ENCODE measurements around the gene ESCO1. TPM values are rescaled to one million over a fixed set of nuclear protein-coding genes. Genes with fewer than 3 reads are reported as not detected.
"Not testable (repeated sequence)": the region's sequence is repeated elsewhere in the genome, so short reads cannot be mapped to it uniquely, and the experiment has no call there.

Gene ESCO1
- total RNA-seq, 1 experiment from 2014 or later: 36.7 TPM

DNA sequence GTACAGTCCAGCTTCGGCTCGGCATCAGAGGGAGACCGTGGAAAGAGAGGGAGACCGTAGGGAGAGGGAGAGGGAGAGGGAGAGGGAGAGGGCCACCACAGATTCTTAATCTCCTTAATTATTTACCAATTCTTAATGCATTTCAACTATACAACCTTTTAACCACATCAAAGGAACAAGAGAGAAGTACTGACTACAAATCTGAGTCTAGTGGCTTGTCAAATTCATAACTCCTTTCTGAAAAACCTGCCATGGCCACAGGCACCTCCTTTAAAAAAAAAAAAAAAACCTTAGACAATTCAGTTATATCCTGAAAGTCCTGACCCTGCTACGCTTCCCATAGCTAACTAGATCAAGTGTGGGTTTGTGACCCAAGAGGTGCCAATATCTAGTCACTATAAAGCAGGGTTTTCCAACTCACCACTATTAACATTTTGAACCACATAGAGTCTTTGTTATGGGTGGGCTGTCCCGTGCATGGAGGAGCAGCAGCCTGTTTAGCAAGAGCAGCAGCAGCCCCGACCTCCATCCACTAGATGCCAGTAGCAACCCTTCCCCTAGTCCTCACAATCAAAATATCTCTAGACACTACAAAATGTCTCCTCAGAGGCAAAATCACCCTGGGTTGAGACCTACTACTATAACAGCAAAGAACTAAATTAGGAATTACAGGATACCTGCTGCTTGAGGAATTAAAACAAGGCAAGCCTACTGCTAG, 6.8 kb downstream of the ESCO1 start:
- Mint-ChIP-seq H3K4me3 (no peak overlapping the region), H3K4me1 (peaks cover 1 to 2% of the 10 kb centered on the region in 2 experiments), H3K36me3 (ENCODE audit: insufficient read depth in 1 of 3, low read depth in 3 of 3) (peaks cover 32 to 44% (median 43%) of the 10 kb centered on the region in 3 experiments), H3K27ac (no peak overlapping the region), H3K9me3 (peaks cover 14 to 24% of the 10 kb centered on the region in 2 experiments; a peak in 4 of 5 replicates), H3K27me3 (ENCODE audit: low read depth) (no peaks in the 10 kb centered on the region)
- no peak overlapping the region for H3K4ac ChIP-seq (ENCODE audit: low read depth, low read length)
- peaks cover 19% of the 10 kb centered on the region; the same call in 1 of the 2 replicates for H3K79me2 ChIP-seq (ENCODE audit: insufficient read depth, low read length)
- H2BK12ac ChIP-seq (ENCODE audit: insufficient read length, low read depth, low read length): no peak overlapping the region
- H3K14ac ChIP-seq (ENCODE audit: insufficient read depth, low read length): no peak overlapping the region
- H3K9ac ChIP-seq (ENCODE audit: extremely low read depth, insufficient read length, low read length): no peak overlapping the region
- H3K23ac ChIP-seq (ENCODE audit: insufficient read length, low read depth, low read length): no peak overlapping the region
- TF ChIP-seq, protein P1, sequence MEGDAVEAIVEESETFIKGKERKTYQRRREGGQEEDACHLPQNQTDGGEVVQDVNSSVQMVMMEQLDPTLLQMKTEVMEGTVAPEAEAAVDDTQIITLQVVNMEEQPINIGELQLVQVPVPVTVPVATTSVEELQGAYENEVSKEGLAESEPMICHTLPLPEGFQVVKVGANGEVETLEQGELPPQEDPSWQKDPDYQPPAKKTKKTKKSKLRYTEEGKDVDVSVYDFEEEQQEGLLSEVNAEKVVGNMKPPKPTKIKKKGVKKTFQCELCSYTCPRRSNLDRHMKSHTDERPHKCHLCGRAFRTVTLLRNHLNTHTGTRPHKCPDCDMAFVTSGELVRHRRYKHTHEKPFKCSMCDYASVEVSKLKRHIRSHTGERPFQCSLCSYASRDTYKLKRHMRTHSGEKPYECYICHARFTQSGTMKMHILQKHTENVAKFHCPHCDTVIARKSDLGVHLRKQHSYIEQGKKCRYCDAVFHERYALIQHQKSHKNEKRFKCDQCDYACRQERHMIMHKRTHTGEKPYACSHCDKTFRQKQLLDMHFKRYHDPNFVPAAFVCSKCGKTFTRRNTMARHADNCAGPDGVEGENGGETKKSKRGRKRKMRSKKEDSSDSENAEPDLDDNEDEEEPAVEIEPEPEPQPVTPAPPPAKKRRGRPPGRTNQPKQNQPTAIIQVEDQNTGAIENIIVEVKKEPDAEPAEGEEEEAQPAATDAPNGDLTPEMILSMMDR (conservative IDR thresholded peaks at IDR 0.05): no peak
- no peaks in the 10 kb centered on the region for H3K79me1 ChIP-seq (ENCODE audit: insufficient read depth, low read depth, low read length, poor library complexity, severe bottlenecking)
- DNase-seq: no peak
- H3K27ac ChIP-seq (ENCODE audit: insufficient read length, low read depth, low read length): no peak overlapping the region
- H3K27me3 ChIP-seq (ENCODE audit: insufficient read depth, low read length): no peaks in the 10 kb centered on the region
- no peak overlapping the region for H2BK5ac ChIP-seq (ENCODE audit: insufficient read length, low read length)
- no peak overlapping the region for H2BK20ac ChIP-seq (ENCODE audit: low read depth, low read length, poor library complexity, severe bottlenecking)
- no peaks in the 10 kb centered on the region for H3K9me3 ChIP-seq (ENCODE audit: control insufficient read depth, low read depth, low read length)
- no peak overlapping the region for H2AFZ ChIP-seq (ENCODE audit: low read length)
- H4K91ac ChIP-seq (ENCODE audit: insufficient read length, low read depth, low read length): no peak overlapping the region
- no peak overlapping the region for H2BK120ac ChIP-seq (ENCODE audit: low read depth, low read length, poor library complexity, severe bottlenecking)
- H3K4me2 ChIP-seq (ENCODE audit: insufficient read depth, insufficient read length, low read length): no peak overlapping the region
- no peak overlapping the region for H4K8ac ChIP-seq (replicated peaks; ENCODE audit: insufficient read length, low read depth, low read length)
- no peaks in the 10 kb centered on the region for H3K23me2 ChIP-seq (ENCODE audit: insufficient read length, low read depth, low read length, poor library complexity, severe bottlenecking)
- no CpG with 5 or more reads among the region's 7 CpGs for WGBS (ENCODE audit: extremely low coverage, insufficient read length, low lambda C conversion rate)
- H3K56ac ChIP-seq (ENCODE audit: insufficient read length, low read depth, low read length): no peak overlapping the region
- H4K20me1 ChIP-seq (ENCODE audit: control insufficient read depth, insufficient read depth, insufficient read length): no peaks in the 10 kb centered on the region
- H3K18ac ChIP-seq (ENCODE audit: insufficient read length, low read depth, low read length): no peak overlapping the region
- no peak overlapping the region for H2BK15ac ChIP-seq (ENCODE audit: low read depth, low read length)
- no peak overlapping the region for H2AK5ac ChIP-seq (ENCODE audit: insufficient read length, low read length)
- no peak overlapping the region for H3T11ph ChIP-seq (ENCODE audit: low read length)
- H4K5ac ChIP-seq (ENCODE audit: insufficient read length, low read depth, low read length): no peak overlapping the region
- no peaks in the 10 kb centered on the region for H3K4me1 ChIP-seq (ENCODE audit: insufficient read depth, low read length)

DNA sequence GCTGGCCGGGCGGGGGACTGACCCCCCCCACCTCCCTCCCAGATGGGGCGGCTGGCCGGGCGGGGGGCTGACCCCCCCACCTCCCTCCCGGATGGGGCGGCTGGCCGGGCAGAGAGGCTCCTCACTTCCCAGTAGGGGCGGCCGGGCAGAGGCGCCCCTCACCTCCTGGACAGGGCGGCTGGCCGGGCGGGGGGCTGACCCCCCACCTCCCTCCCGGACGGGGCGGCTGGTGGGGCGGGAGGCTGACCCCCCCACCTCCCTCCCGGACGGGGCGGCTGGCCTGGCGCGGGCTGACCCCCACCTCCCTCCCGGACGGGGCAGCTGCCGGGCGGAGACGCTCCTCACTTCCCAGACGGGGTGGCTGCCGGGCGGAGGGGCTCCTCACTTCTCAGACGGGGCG, 8.1 kb downstream of the ESCO1 start:
- H3K27me3 ChIP-seq (ENCODE audit: insufficient read depth, low read length); H2BK12ac ChIP-seq (ENCODE audit: insufficient read length, low read depth, low read length); H3K4ac ChIP-seq (ENCODE audit: low read depth, low read length); H2BK20ac ChIP-seq (ENCODE audit: low read depth, low read length, poor library complexity, severe bottlenecking); H4K91ac ChIP-seq (ENCODE audit: insufficient read length, low read depth, low read length); H3K4me3 Mint-ChIP-seq; H4K5ac ChIP-seq (ENCODE audit: insufficient read length, low read depth, low read length); H3K56ac ChIP-seq (ENCODE audit: insufficient read length, low read depth, low read length); H3K4me1 ChIP-seq (ENCODE audit: insufficient read depth, low read length); H3K23ac ChIP-seq (ENCODE audit: insufficient read length, low read depth, low read length); H3K4me2 ChIP-seq (ENCODE audit: insufficient read depth, insufficient read length, low read length); H4K20me1 ChIP-seq (ENCODE audit: control insufficient read depth, insufficient read depth, insufficient read length); H4K8ac ChIP-seq (replicated peaks; ENCODE audit: insufficient read length, low read depth, low read length); H2BK5ac ChIP-seq (ENCODE audit: insufficient read length, low read length); DNase-seq; H3K27ac ChIP-seq (ENCODE audit: insufficient read length, low read depth, low read length); H3K27ac Mint-ChIP-seq; H2AK5ac ChIP-seq (ENCODE audit: insufficient read length, low read length); H2BK120ac ChIP-seq (ENCODE audit: low read depth, low read length, poor library complexity, severe bottlenecking); H3K14ac ChIP-seq (ENCODE audit: insufficient read depth, low read length); H2BK15ac ChIP-seq (ENCODE audit: low read depth, low read length); H3K23me2 ChIP-seq (ENCODE audit: insufficient read length, low read depth, low read length, poor library complexity, severe bottlenecking); H3T11ph ChIP-seq (ENCODE audit: low read length); H3K18ac ChIP-seq (ENCODE audit: insufficient read length, low read depth, low read length); H2AFZ ChIP-seq (ENCODE audit: low read length); H3K79me1 ChIP-seq (ENCODE audit: insufficient read depth, low read depth, low read length, poor library complexity, severe bottlenecking); H3K9me3 ChIP-seq (ENCODE audit: control insufficient read depth, low read depth, low read length); H3K4me1 Mint-ChIP-seq; H3K27me3 Mint-ChIP-seq (ENCODE audit: low read depth); H3K9ac ChIP-seq (ENCODE audit: extremely low read depth, insufficient read length, low read length): not testable (repeated sequence)
- Mint-ChIP-seq H3K36me3 (ENCODE audit: insufficient read depth in 1 of 3, low read depth in 3 of 3) (peaks cover 32 to 43% (median 43%) of the 10 kb centered on the region in 3 experiments), H3K9me3 (peaks cover 14 to 24% of the 10 kb centered on the region in 2 experiments; a peak in 4 of 5 replicates)
- no CpG with 5 or more reads among the region's 33 CpGs for WGBS (ENCODE audit: extremely low coverage, insufficient read length, low lambda C conversion rate)
- H3K79me2 ChIP-seq (ENCODE audit: insufficient read depth, low read length): peaks cover 12% of the 10 kb centered on the region; the same call in 1 of the 2 replicates

Data from H9 (cell line).